ENCODE measurements around the gene COL10A1.

COL10A1 gene

GRCh38 chr6:116126032-116126431, at the start of gene COL10A1:
Gene COL10A1 (minus strand): TSS chr6:116126132. CDS start chr6:116125492, 640 bp downstream.
- no peaks in the 10 kb centered on the region for H3K9me3 Mint-ChIP-seq
- H3K4me1 Mint-ChIP-seq, result peaks cover 5% of the 10 kb centered on the region
- H3K27ac Mint-ChIP-seq, result no peak within 1 kb of the TSS
- H3K4me3 Mint-ChIP-seq, result no peak within 1 kb of the TSS
- H3K27me3 Mint-ChIP-seq, result no peaks in the 10 kb centered on the region
- peaks cover 14% of the 10 kb centered on the region for H3K36me3 Mint-ChIP-seq

GRCh38 chr6:116175344-116175743, 49.4 kb upstream of the COL10A1 start:
- Mint-ChIP-seq H3K4me3 (no peak overlapping the region), H3K4me1 (peaks cover 4% of the 10 kb centered on the region), H3K27me3 (no peaks in the 10 kb centered on the region), H3K36me3 (peaks cover 28% of the 10 kb centered on the region), H3K9me3 (peaks cover 19% of the 10 kb centered on the region), H3K27ac (no peak overlapping the region)

GRCh38 chr6:116173928-116174327, 48.0 kb upstream of the COL10A1 start:
- Mint-ChIP-seq H3K4me1 (peaks cover 4% of the 10 kb centered on the region), H3K36me3 (peaks cover 33% of the 10 kb centered on the region), H3K27me3 (no peaks in the 10 kb centered on the region), H3K27ac (no peak overlapping the region), H3K4me3 (no peak overlapping the region), H3K9me3 (peaks cover 19% of the 10 kb centered on the region)

GRCh38 chr6:116170358-116171057, 44.6 kb upstream of the COL10A1 start:
- Mint-ChIP-seq H3K4me3 (no peak overlapping the region), H3K4me1 (no peaks in the 10 kb centered on the region), H3K36me3 (peaks cover 34% of the 10 kb centered on the region), H3K27ac (no peak overlapping the region), H3K9me3 (peaks cover 15% of the 10 kb centered on the region), H3K27me3 (no peaks in the 10 kb centered on the region)

- Mint-ChIP-seq H3K9me3 (peaks cover 15% of the 10 kb centered on the region), H3K27ac (no peak overlapping the region), H3K4me3 (no peak overlapping the region), H3K4me1 (no peaks in the 10 kb centered on the region), H3K36me3 (peaks cover 29% of the 10 kb centered on the region), H3K27me3 (no peaks in the 10 kb centered on the region)
These were observed 43.9 kb upstream of the COL10A1 start for GRCh38 chr6:116169880-116170279.

GRCh38 chr6:116168148-116168547, 42.2 kb upstream of the COL10A1 start:
- Mint-ChIP-seq H3K4me3 (no peak overlapping the region), H3K9me3 (peaks cover 16% of the 10 kb centered on the region), H3K27me3 (no peaks in the 10 kb centered on the region), H3K36me3 (peaks cover 34% of the 10 kb centered on the region), H3K4me1 (peaks cover 5% of the 10 kb centered on the region), H3K27ac (no peak overlapping the region)

GRCh38 chr6:116166369-116166768, 40.4 kb upstream of the COL10A1 start:
- peaks cover 19% of the 10 kb centered on the region for H3K9me3 Mint-ChIP-seq
- H3K4me3 Mint-ChIP-seq, result no peak overlapping the region
- H3K27ac Mint-ChIP-seq, result no peak overlapping the region

GRCh38 chr6:116165596-116165995, 39.7 kb upstream of the COL10A1 start:
- H3K36me3 Mint-ChIP-seq, result peaks cover 32% of the 10 kb centered on the region
- H3K4me1 Mint-ChIP-seq, result peaks cover 8% of the 10 kb centered on the region
- H3K9me3 Mint-ChIP-seq, result peaks cover 19% of the 10 kb centered on the region
- no peak overlapping the region for H3K4me3 Mint-ChIP-seq
- H3K27me3 Mint-ChIP-seq, result no peaks in the 10 kb centered on the region
- no peak overlapping the region for H3K27ac Mint-ChIP-seq

More at GRCh38 chr6:116166369-116166768, 40.4 kb upstream of the COL10A1 start:
- H3K4me1 Mint-ChIP-seq, result peaks cover 8% of the 10 kb centered on the region
- peaks cover 37% of the 10 kb centered on the region for H3K36me3 Mint-ChIP-seq
- H3K27me3 Mint-ChIP-seq, result no peaks in the 10 kb centered on the region

GRCh38 chr6:116159782-116160524, 34.0 kb upstream of the COL10A1 start:
- no peak overlapping the region for H3K4me3 Mint-ChIP-seq
- H3K4me1 Mint-ChIP-seq, result peaks cover 28% of the 10 kb centered on the region
- peaks cover 35% of the 10 kb centered on the region for H3K36me3 Mint-ChIP-seq
- H3K9me3 Mint-ChIP-seq, result peaks cover 20% of the 10 kb centered on the region
- H3K27ac Mint-ChIP-seq, result no peak overlapping the region
- no peaks in the 10 kb centered on the region for H3K27me3 Mint-ChIP-seq

GRCh38 chr6:116158641-116159040, 32.7 kb upstream of the COL10A1 start:
- Mint-ChIP-seq H3K4me3 (no peak overlapping the region), H3K36me3 (peaks cover 28% of the 10 kb centered on the region), H3K9me3 (peaks cover 12% of the 10 kb centered on the region)

GRCh38 chr6:116157391-116157790, 31.5 kb upstream of the COL10A1 start:
- Mint-ChIP-seq H3K4me3 (no peak overlapping the region), H3K36me3 (peaks cover 22% of the 10 kb centered on the region), H3K27ac (no peak overlapping the region), H3K4me1 (peaks cover 23% of the 10 kb centered on the region), H3K9me3 (peaks cover 5% of the 10 kb centered on the region), H3K27me3 (no peaks in the 10 kb centered on the region)

More at GRCh38 chr6:116158641-116159040, 32.7 kb upstream of the COL10A1 start:
- Mint-ChIP-seq H3K4me1 (peaks cover 28% of the 10 kb centered on the region), H3K27ac (no peak overlapping the region), H3K27me3 (no peaks in the 10 kb centered on the region)

- Mint-ChIP-seq H3K4me3 (no peak overlapping the region), H3K27me3 (no peaks in the 10 kb centered on the region), H3K9me3 (peaks cover 5% of the 10 kb centered on the region), H3K27ac (no peak overlapping the region), H3K36me3 (peaks cover 16% of the 10 kb centered on the region), H3K4me1 (peaks cover 20% of the 10 kb centered on the region)
These were observed 30.7 kb upstream of the COL10A1 start for GRCh38 chr6:116156405-116157326.

GRCh38 chr6:116154887-116155286, 29.0 kb upstream of the COL10A1 start:
- H3K9me3 Mint-ChIP-seq, result no peaks in the 10 kb centered on the region
- peaks cover 20% of the 10 kb centered on the region for H3K4me1 Mint-ChIP-seq
- no peaks in the 10 kb centered on the region for H3K27me3 Mint-ChIP-seq
- H3K27ac Mint-ChIP-seq, result no peak overlapping the region
- peaks cover 12% of the 10 kb centered on the region for H3K36me3 Mint-ChIP-seq
- H3K4me3 Mint-ChIP-seq, result no peak overlapping the region

GRCh38 chr6:116152620-116153019, 26.7 kb upstream of the COL10A1 start:
- no peak overlapping the region for H3K4me3 Mint-ChIP-seq
- no peaks in the 10 kb centered on the region for H3K27me3 Mint-ChIP-seq
- no peaks in the 10 kb centered on the region for H3K9me3 Mint-ChIP-seq
- H3K27ac Mint-ChIP-seq, result no peak overlapping the region
- peaks cover 15% of the 10 kb centered on the region for H3K4me1 Mint-ChIP-seq
- H3K36me3 Mint-ChIP-seq, result peaks cover 9% of the 10 kb centered on the region

Data from activated naive CD4-positive, alpha-beta T cell treated with anti-CD3 and anti-CD28 coated beads, Interleukin-2, amount 50 U/mL, for 24 hours (primary cell).